HG03066 (cell line): ENCODE data around the gene SLIT1.

Source experiments
- ATAC-seq: cut with Tn5 transposase; IDR thresholded peaks from one replicate; pipeline ENCODE4 v1.9.1; 2021; ENCODE audit warnings: low read depth; ENCODE audit not compliant: unreplicated experiment

The SLIT1 gene

GRCh38 chr10:97013568-97013967, 172.2 kb downstream of the SLIT1 start:
- no peak for ATAC-seq

- ATAC-seq, result no peak
These were observed 173.3 kb downstream of the SLIT1 start for GRCh38 chr10:97012470-97012869.

- ATAC-seq, result no peak
These were observed 174.4 kb downstream of the SLIT1 start for GRCh38 chr10:97011397-97011796.

- no peak for ATAC-seq
These were observed 175.0 kb downstream of the SLIT1 start for GRCh38 chr10:97010695-97011206.

DNA sequence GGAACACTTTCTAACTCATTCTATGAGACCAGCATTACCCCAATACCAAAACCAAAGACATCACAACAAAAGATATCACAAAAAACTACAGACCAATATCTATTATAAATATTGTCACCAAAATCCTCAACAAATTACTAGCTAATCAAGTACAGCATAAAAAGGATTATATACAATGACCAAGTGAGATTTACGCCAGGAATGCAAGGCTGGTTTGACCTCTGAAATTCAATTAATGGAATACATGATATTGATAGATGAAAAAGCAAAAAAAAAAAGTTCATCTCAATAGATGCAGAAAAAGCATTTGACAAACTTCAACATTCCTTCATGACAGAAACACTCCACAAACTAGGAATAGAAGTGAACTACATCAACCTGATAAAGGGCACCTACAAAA, 178.3 kb downstream of the SLIT1 start:
- no peak for ATAC-seq

DNA sequence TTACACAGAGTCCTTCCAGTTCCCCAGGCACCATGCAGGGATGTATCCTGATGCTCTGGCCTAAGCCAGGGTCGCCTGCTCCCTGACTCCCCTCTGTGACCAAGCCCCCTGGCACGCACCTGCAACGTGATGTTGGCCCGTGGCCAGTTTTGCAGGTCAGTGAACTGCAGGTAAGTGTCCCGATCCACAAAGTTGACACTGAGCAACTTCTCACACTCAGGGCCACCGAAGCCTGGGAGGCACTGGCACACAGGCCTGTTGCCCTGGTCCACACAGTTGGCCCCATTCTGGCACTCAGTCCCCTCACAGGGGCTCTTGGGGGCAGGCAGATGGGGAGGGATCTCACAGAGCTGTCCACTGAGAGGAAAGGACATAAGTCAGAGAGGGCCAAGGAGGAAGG, 179.4 kb downstream of the SLIT1 start:
- no peak for ATAC-seq

DNA sequence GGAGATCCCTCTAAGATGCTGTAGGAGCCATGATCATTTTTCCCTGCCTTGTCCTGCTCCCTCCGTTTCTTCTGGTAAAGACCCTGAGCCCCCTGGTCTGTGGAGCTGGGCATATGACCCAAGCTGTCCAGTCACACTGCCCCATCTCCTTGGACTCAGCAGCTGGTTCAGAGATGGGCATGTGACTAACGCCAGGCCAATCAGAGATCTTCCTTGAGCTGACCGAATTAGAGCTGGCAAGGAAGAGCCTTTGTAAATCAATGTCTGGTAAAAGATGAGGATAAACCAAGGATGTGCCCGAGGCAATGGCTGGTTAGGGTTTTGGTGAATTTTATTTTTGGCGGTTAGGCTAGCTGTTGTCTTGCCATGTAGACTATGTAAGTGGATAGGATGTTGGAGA, 180.4 kb downstream of the SLIT1 start:
- no peak for ATAC-seq

- ATAC-seq, result no peak
These were observed 181.2 kb downstream of the SLIT1 start for GRCh38 chr10:97004591-97004990.

DNA sequence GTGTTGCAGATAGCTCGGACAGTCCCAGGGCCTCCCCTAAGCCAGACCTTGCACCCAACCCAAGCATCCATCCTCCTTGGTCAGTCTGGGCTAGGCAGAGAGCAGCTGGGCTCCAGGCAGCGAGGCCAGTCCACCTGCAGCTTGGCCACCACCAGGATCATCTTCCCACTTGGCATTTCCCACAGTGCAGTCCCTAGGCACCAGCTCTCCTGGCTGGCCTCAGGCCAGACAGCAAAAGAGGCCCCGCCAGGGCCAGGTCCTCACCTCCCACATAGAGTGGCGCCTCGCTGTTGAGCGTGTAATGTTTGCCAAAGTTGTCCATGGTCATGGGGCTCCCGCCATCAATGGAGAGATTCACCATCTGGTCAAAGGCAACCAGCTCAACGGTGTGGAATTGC, 182.0 kb downstream of the SLIT1 start:
- ATAC-seq, result no peak

GRCh38 chr10:97003151-97003803, 182.5 kb downstream of the SLIT1 start:
- ATAC-seq, result no peak

- no peak for ATAC-seq
These were observed 183.1 kb downstream of the SLIT1 start for GRCh38 chr10:97002670-97003069.

DNA sequence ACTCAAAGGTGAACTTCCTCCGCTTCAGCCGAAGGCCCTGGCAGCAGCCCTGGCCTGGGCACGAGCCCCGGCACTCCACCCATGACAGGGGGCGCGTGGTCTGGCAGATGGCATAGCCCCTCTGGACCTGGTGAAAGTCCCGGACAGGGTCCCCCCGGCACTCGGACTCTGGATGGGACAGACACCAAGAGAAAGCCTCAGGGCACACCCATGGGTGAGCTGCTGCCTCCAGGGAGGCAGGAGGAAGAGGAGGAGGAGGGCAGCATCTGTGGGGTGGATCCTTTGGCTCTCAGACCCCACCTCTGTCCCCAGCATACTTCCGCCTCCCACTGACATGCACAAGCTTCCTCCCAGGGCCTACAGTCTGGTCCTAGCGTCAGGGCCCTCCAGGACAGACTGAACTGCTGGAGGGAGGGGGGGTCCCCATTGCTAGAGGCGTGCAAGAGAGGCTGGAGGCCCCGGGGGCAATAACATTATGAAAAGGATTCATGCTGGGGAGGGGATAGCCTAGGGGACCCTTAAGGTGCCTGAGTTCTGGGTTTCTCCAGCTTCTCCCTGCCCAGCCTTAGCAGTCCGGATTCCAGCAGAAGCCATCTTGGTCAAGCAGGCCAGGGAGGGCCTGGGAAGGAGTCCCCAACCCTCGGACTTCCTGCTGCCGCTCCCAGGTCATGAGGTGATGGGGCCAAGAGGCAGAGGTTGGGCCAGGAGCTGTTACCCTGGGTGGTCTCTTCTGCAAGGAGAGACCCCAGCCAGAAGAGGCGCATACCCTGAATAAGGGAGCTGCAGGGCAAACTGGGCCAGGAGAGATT, 184.4 kb downstream of the SLIT1 start:
- no peak for ATAC-seq

DNA sequence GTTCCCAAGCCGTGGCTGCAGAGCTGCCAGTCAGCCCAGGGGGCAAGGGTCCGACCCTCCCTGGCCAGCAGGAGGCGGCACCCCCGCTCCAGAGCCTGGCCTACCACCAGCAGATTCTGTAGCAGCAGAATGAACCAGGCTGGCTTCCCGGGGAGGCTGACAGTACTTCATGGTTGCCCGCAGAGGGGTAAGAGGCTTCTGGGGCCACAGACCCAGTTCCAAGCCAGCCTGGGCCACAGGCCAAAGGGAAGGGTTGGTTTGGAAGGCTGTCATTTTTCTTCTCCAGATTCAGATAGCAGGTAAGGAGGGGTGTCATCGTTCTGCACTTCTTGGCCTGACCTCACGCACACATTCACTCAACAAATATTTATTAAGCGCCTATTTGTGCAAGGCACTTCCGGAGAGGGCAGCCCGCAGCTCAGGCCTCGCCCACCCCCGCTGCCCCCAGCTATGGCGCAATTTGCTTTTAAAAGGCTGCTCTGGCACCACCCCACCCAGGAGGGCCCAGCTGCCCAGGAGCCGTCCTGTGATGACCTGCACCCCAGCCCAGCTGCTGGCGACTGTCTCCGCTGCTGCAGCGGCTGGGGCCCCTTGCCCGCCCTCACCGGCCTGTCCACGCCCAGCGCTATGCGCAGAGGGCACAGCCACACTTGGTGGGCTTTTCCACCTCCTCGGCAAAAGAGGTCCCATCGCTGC, 185.1 kb downstream of the SLIT1 start:
- ATAC-seq, result no peak

DNA sequence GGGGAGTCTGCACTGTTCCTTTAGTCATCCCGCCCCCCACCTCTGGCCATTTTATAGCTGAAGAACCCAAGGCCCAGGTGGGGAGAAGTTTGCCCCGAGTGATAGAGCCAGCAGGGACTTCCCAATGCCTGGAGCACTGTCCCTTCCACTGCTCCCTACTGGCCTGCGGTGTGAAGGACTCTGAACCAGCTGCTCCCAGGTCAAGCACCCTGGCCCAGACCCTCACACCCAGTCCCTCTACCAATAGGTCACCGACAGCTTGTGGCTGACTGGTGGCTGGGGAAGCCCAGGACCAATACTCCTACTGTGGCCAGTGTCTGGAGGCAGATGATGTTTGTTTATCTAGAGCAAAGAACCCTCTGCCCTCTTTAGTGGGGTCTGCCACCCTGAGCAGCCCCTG, 185.8 kb downstream of the SLIT1 start:
- no peak for ATAC-seq

GRCh38 chr10:96999337-96999736, 186.4 kb downstream of the SLIT1 start:
- no peak for ATAC-seq

- no peak for ATAC-seq
These were observed 187.3 kb downstream of the SLIT1 start for GRCh38 chr10:96998329-96998888.

DNA sequence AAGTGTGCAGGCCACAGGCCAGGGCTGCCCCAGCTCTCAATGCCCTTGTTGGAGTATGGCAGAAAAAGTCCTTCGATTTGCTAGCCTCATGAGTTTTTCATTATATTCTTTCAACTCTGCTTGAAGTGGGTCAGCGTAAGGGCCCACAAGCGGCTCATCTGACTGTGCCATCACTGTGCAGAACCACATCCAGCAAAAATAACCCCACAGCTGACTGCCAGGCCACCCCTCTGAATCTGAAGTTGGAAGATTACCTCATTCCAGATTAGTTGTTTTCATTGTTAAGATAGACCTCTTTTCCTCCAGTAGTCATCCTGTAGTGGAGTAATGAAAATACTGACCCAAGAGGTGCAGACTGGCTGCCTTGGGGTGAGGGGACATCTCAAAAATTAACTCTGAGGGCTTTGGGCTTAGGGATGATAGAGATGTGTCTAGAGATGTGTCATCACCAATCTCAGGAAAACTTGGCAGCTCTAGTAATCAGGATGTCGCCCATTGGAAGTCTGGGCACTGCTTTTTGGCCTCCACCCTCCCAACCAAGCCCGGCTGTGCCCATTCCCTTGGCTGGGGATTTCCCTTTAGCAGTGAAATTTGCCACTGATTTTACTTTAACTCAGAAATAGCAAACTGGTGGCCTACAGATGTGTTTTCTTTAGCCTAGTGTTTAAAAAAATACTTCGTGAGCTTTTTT, 189.3 kb downstream of the SLIT1 start:
- ATAC-seq, result no peak

- ATAC-seq, result no peak
These were observed 189.9 kb downstream of the SLIT1 start for GRCh38 chr10:96995851-96996250.

GRCh38 chr10:96992721-96993120, 193.0 kb downstream of the SLIT1 start:
- ATAC-seq, result peak; percentile 73

DNA sequence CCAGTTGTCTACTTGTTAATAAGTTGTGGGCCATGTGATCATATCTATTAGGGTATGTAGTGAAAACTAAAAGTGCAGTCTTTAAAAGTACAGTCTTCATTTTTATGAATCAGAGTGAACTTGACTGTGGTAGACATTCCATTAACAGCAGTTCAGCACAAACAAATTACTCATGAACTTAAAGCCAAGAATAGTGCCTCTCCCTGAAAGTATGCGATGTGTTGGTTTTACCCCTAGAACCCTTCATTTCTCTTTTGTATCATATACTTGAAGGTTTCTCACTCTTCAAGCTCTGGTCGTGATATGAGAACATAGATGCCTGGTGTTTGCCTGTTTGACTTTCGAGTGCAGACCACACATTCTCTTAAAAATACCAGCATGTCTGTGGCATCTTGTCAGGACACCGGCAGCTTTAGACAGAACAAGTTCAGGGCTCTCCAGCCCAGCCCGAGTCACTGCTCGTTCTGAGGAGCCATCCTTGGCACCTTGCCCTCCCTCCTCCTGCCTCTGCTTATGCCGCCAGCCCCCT, 194.4 kb downstream of the SLIT1 start:
- peak; percentile 56 for ATAC-seq
